Keratinocyte (primary cell): ENCODE measurements around the gene THRB. TPM values are rescaled to one million over a fixed set of nuclear protein-coding genes. Genes with fewer than 3 reads are reported as not detected.

Experiments
- DNase-seq: peaks from one replicate; pipeline ENCODE4 v3.0.0-alpha.2; 2011; ENCODE audit warnings: low read depth, missing footprints, low spot score
- FAIRE-seq: peaks from 2 replicates; lab custom pipeline; 2011; peaks lifted over from hg19 to GRCh38; lab: Jason Lieb, UNC
- H2AFZ ChIP-seq: 2 replicates; pipeline ENCODE4 v1.6.0; 2012; ENCODE audit warnings: low read length, control low read depth, inconsistent platforms; ENCODE audit not compliant: control insufficient read depth
- H3K27ac ChIP-seq: 2 replicates; pipeline ENCODE4 v1.5.1; 2011; ENCODE audit warnings: low read length; ENCODE audit not compliant: control insufficient read depth, insufficient read depth
- H3K27me3 ChIP-seq: 3 replicates; pipeline ENCODE4 v1.6.0; 2011; ENCODE audit warnings: low read length; ENCODE audit not compliant: control insufficient read depth, insufficient read depth; ENCODE audit errors: extremely low read depth
- H3K36me3 ChIP-seq, 2 experiments: 2 replicates in 1 of 2; 3 replicates in 1 of 2; pipeline ENCODE4 v1.5.1; 2011; ENCODE audit warnings: low read length in 2 of 2, mild to moderate bottlenecking in 1 of 2; ENCODE audit not compliant: control insufficient read depth in 2 of 2, insufficient read depth in 2 of 2; ENCODE audit errors: extremely low read depth in 1 of 2
- H3K4me1 ChIP-seq: 3 replicates; pipeline ENCODE4 v1.5.1; 2011; ENCODE audit warnings: low read length; ENCODE audit not compliant: control insufficient read depth, insufficient read depth; ENCODE audit errors: extremely low read depth
- H3K4me2 ChIP-seq: 3 replicates; pipeline ENCODE4 v1.6.0; 2011; ENCODE audit warnings: low read depth, low read length; ENCODE audit not compliant: control insufficient read depth, insufficient read depth; ENCODE audit errors: extremely low read depth
- H3K4me3 ChIP-seq, 3 experiments: fragments of 200-600 bp in 1 of 3; sonication (generic) in 1 of 3; 2 replicates in 2 of 3; 3 replicates in 1 of 3; pipeline ENCODE4 v1.5.1; 2011 to 2016; ENCODE audit warnings: low read length in 3 of 3, mild to moderate bottlenecking in 3 of 3, control low read depth in 2 of 3, inconsistent platforms in 1 of 3, low read depth in 1 of 3, mixed read lengths in 1 of 3, mixed run types in 1 of 3, moderate library complexity in 1 of 3; ENCODE audit not compliant: control insufficient read depth in 2 of 3, insufficient read depth in 2 of 3; ENCODE audit errors: extremely low read depth in 1 of 3
- H3K79me2 ChIP-seq: 2 replicates; pipeline ENCODE4 v1.6.0; 2012; ENCODE audit warnings: low read length; ENCODE audit not compliant: control insufficient read depth, insufficient read depth
- H3K9ac ChIP-seq: 3 replicates; pipeline ENCODE4 v1.6.0; 2011; ENCODE audit warnings: low read length; ENCODE audit not compliant: control insufficient read depth, insufficient read depth; ENCODE audit errors: extremely low read depth
- H3K9me1 ChIP-seq: 3 replicates; pipeline ENCODE4 v1.6.0; 2011; ENCODE audit warnings: low read length; ENCODE audit not compliant: control insufficient read depth, insufficient read depth; ENCODE audit errors: extremely low read depth
- H3K9me3 ChIP-seq: 2 replicates; pipeline ENCODE4 v1.5.1; 2012; ENCODE audit warnings: low read depth, low read length; ENCODE audit not compliant: control insufficient read depth
- H4K20me1 ChIP-seq: 3 replicates; pipeline ENCODE4 v1.6.0; 2011; ENCODE audit warnings: low read length; ENCODE audit not compliant: control insufficient read depth, insufficient read depth; ENCODE audit errors: extremely low read depth
- CTCF ChIP-seq, 3 experiments: IDR thresholded peaks in 1 of 3; conservative IDR thresholded peaks in 1 of 3; optimal IDR thresholded peaks in 1 of 3; 2 replicates in 2 of 3; 3 replicates in 1 of 3; pipeline versions ENCODE3 to v1.5.1; 2011; ENCODE audit warnings: low read length in 3 of 3, mild to moderate bottlenecking in 3 of 3, moderate library complexity in 2 of 3, control low read depth in 1 of 3, inconsistent platforms in 1 of 3; ENCODE audit not compliant: insufficient read depth in 2 of 3; ENCODE audit errors: extremely low read depth in 1 of 3
- EZH2 ChIP-seq: IDR thresholded peaks from one replicate; pipeline ENCODE4 v1.6.1; 2012; ENCODE audit warnings: inconsistent platforms, mild to moderate bottlenecking, low read length, moderate library complexity
- dilution Hi-C: fragments of 300-500 bp; cut with MboI; formaldehyde crosslinking; loops from one replicate; pipeline ENCODE4 v1.7.0; 2020; ENCODE audit warnings: low sequenced_read_pairs; ENCODE audit not compliant: extremely low pct_ligation_motif_present
- polyA plus RNA-seq, 5 experiments: library from polyadenylated mRNA; depleted of rRNA in 3 of 5; stranded (reverse) in 3 of 5; stranded (forward) in 1 of 5; unstranded in 1 of 5; fragments of >200 nt; gene quantifications; 1 replicate in 1 of 5; 2 replicates in 3 of 5; 3 replicates in 1 of 5; pipeline versions ENCODE4 v1.2.1 to v1.2.3, GENCODE V29; 2011 to 2012; ENCODE audit warnings: missing spikeins in 2 of 5, low read depth in 1 of 5, low replicate concordance in 1 of 5

THRB gene
- polyA plus RNA-seq, 1 donor (not counting 4 experiments of a cell fraction or from before 2014, with no cell fraction given): 2.6 TPM

GRCh38 chr3:24258727-24259600 is 235.7 kb downstream of the THRB start:
- no peak overlapping the region for H3K9ac ChIP-seq
- H3K36me3 ChIP-seq: no peaks in the 10 kb centered on the region
- no peak overlapping the region for H3K27ac ChIP-seq
- H3K9me3 ChIP-seq: no peaks in the 10 kb centered on the region
- dilution Hi-C loops: no loop called here
- TF ChIP-seq EZH2: no peak
- no peak for TF ChIP-seq CTCF (optimal IDR thresholded peaks at IDR 0.05 in 1 of 3, IDR thresholded peaks at IDR 0.05 in 1 of 3, conservative IDR thresholded peaks at IDR 0.05 in 1 of 3; ENCODE audit: extremely low read depth in 1 of 3, insufficient read depth in 2 of 3, low read length in 3 of 3)
- peak overlapping the region; percentile 61 for H3K4me2 ChIP-seq
- peak overlapping the region; percentile 81 for H2AFZ ChIP-seq
- FAIRE-seq (peak; percentile 20), DNase-seq (no peak)
- H3K9me1 ChIP-seq: no peaks in the 10 kb centered on the region
- no peaks in the 10 kb centered on the region for H3K79me2 ChIP-seq
- no peaks in the 10 kb centered on the region for H4K20me1 ChIP-seq
- H3K4me3 ChIP-seq: peak overlapping the region in 1 of 3 experiments; percentile 18
- no peaks in the 10 kb centered on the region for H3K27me3 ChIP-seq
- H3K4me1 ChIP-seq: peaks cover 3% of the 10 kb centered on the region

GRCh38 chr3:24258260-24258659 is 236.4 kb downstream of the THRB start:
- H4K20me1 ChIP-seq: no peaks in the 10 kb centered on the region
- peaks cover 3% of the 10 kb centered on the region for H3K4me1 ChIP-seq
- no peak overlapping the region for H3K9ac ChIP-seq
- dilution Hi-C loops: no loop called here
- FAIRE-seq (no peak), DNase-seq (no peak)
- H2AFZ ChIP-seq: no peak overlapping the region
- H3K27me3 ChIP-seq: no peaks in the 10 kb centered on the region
- H3K9me3 ChIP-seq: no peaks in the 10 kb centered on the region
- no peak overlapping the region for H3K27ac ChIP-seq
- H3K4me2 ChIP-seq: no peak overlapping the region
- TF ChIP-seq CTCF (optimal IDR thresholded peaks at IDR 0.05 in 1 of 3, IDR thresholded peaks at IDR 0.05 in 1 of 3, conservative IDR thresholded peaks at IDR 0.05 in 1 of 3; ENCODE audit: extremely low read depth in 1 of 3, insufficient read depth in 2 of 3, low read length in 3 of 3) (no peak), EZH2 (no peak)
- no peak overlapping the region for H3K4me3 ChIP-seq
- no peaks in the 10 kb centered on the region for H3K9me1 ChIP-seq
- H3K36me3 ChIP-seq: no peaks in the 10 kb centered on the region
- H3K79me2 ChIP-seq: no peaks in the 10 kb centered on the region
